Posterior cingulate gyrus (tissue), 11 donors: ENCODE measurements around the gene TPRN.
A peak's percentile ranks its signal among the peaks of the same experiment; 100 is the strongest.

Source experiments
- DNase-seq, 10 donors: peaks; one replicate each; pipeline versions ENCODE4 v3.0.0 to v3.0.0-alpha.2; 2020 to 2021; ENCODE audit warnings: mixed read lengths in 3 of 10
- intact Hi-C: fragments of 100-400 bp; cut with DNase I; formaldehyde crosslinking; loops from one replicate; pipeline ENCODE4 v1.15.1; 2023

TPRN gene

DNA sequence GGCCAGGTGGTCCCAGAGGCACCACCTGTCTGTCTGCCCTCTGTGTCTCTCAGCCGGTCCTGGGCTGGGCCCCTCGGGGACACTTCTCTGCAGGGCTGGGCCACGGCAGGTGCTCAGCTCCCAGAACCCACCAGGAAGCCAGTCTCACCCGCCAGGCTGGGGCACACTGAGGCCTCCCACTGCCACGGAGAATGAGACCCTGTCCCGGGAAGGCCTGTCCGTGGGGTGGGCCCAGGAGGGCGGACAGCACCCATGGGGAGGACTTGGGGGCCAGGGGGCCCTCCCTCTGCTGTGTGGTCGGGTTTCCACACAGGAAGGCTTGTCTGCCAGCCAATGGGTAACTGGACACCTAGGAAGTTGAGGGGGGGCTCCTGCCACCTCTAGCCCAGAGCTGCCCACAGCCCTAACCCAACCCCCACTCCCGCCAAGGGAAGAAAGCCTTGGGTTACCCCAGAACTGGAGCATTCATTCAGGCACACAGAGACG, 36.4 kb upstream of the TPRN start:
- DNase-seq = no peak
- intact Hi-C loops = loop anchor here (5.0 kb wide), 1 partner anchor 50 kb away; the partner anchor contains the start of genes ANAPC2 and SSNA1

DNA sequence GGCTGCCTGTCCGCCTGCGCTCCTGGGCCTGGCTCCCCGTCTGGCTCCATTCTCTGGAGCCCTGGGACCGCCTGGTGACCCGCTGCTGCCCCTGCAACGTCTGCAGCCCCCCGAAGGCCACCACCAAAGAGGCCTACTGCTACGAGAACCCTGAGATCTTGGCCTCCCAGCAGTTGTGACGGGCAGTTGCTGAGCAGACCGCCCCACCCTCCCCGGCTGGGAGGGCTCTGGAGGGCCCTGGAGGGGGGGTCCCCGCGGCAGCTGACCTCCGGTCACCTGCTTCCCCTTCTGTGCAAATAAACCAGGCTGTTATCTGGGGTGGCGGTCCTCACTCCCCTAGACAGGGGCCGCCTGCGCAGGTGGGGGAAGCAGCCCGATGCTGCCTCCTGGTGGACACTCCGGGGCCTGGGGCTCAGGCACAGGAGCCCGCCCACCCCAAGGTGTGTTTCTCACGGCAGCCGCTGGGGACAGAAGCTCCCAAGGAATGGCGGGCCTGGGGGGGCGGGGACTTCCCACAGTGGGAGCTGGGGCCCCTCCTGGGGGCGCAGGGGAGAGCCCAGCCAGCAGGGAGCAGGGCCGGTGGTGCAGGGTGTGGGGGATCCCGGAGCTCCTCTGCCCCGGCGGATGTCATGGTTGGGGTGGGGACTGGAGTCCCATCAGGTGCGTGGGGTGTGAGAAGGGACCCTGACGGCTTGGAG, 35.8 kb upstream of the TPRN start:
- intact Hi-C loops = loop anchor here (5.0 kb wide), 1 partner anchor 49 kb away; the partner anchor contains the start of genes ANAPC2 and SSNA1
- DNase-seq = peak; percentile 66 to 97 (median 82)

GRCh38 chr9:137235424-137236237, 35.1 kb upstream of the TPRN start:
- DNase-seq = no peak
- intact Hi-C loops = loop anchor here (5.0 kb wide), 1 partner anchor 48 kb away; the partner anchor contains the start of genes ANAPC2 and SSNA1

GRCh38 chr9:137234758-137235423, 34.4 kb upstream of the TPRN start:
- intact Hi-C loops = loop anchor here (5.0 kb wide), 1 partner anchor 48 kb away; the partner anchor contains the start of genes ANAPC2 and SSNA1
- DNase-seq = no peak

DNA sequence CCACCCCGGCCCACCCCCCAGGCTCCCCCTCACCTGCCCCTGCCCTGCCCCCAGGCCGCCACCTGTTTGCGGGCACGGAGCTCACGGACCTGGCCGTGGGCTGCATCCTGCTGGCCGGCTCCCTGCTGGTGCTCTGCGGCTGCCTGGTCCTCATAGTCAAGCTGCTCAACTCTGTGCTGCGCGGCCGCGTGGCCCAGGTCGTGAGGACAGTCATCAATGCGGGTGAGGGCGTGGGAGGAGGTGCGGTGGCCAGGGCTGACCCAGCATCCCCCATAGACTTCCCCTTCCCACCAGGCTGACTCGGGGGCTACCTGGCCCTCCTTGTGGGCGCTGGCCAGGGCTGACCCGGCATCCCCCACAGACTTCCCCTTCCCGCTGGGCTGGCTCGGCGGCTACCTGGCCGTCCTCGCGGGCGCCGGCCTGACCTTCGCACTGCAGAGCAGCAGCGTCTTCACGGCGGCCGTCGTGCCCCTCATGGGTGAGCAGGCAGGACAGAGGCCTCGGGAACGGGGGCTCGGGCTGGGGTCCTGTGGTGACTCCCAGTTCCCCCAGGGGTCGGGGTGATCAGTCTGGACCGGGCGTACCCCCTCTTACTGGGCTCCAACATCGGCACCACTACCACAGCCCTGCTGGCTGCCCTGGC, 33.6 kb upstream of the TPRN start:
- DNase-seq = no peak
- intact Hi-C loops = no loop called here

GRCh38 chr9:137233143-137233980, 32.8 kb upstream of the TPRN start:
- DNase-seq = no peak
- intact Hi-C loops = no loop called here

DNA sequence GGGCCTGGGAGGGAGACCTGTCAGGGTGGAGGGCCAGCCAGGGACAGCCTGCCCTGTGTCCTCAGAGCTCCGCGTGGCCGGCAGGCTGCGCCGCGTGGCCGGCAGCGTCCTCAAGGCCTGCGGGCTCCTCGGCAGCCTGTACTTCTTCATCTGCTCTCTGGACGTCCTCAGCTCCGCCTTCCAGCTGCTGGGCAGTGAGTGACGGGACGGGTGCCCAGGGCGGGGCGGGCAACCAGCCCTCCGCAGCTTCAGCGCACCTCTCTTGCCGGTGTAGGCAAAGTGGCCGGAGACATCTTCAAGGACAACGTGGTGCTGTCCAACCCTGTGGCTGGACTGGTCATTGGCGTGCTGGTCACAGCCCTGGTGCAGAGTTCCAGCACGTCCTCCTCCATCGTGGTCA, 32.0 kb upstream of the TPRN start:
- no peak for DNase-seq
- intact Hi-C loops = no loop called here

GRCh38 chr9:137232101-137232500, 31.6 kb upstream of the TPRN start:
- intact Hi-C loops = no loop called here
- DNase-seq = no peak

GRCh38 chr9:137231372-137232039, 31.0 kb upstream of the TPRN start:
- no peak for DNase-seq
- intact Hi-C loops = no loop called here

DNA sequence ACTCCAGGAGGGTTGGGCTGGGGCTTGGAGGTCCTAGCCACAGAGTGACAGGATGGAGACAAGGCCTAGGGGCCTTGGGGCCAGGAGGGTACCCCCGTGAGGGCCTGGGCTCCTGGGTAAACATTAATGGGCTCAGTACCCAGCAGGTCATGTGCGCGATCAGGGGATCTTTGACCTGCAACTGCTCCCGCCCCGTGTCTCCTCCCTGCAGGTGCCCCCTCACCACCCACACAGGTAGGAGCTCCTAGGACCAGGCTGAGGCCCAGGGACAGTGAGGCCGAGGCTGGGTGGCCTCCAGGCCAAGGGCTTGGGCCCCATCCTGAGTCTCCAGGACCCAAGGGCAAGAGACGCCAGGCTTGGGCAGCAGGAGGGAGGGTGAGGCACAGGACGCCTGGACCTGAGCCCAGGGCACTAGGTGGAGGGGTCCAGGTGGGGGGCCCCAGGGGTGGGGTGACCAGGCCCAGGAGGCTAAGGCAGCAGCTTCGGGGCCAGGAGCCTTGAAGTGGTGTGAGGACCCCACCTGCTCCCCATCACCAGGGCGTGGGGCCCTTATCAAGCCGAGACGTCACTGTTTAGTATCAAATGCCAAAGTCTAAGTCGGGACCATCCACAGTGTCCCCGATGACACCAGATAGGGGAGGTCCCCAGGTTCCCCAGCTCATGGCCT, 30.3 kb upstream of the TPRN start, which contains the start of gene SLC34A3:
Gene SLC34A3, plus strand, starts transcription at position 197 of the 667 bp plus-strand sequence. CDS start 802 bp downstream, outside the sequence.
- intact Hi-C loops = no loop called here
- DNase-seq = no peak

DNA sequence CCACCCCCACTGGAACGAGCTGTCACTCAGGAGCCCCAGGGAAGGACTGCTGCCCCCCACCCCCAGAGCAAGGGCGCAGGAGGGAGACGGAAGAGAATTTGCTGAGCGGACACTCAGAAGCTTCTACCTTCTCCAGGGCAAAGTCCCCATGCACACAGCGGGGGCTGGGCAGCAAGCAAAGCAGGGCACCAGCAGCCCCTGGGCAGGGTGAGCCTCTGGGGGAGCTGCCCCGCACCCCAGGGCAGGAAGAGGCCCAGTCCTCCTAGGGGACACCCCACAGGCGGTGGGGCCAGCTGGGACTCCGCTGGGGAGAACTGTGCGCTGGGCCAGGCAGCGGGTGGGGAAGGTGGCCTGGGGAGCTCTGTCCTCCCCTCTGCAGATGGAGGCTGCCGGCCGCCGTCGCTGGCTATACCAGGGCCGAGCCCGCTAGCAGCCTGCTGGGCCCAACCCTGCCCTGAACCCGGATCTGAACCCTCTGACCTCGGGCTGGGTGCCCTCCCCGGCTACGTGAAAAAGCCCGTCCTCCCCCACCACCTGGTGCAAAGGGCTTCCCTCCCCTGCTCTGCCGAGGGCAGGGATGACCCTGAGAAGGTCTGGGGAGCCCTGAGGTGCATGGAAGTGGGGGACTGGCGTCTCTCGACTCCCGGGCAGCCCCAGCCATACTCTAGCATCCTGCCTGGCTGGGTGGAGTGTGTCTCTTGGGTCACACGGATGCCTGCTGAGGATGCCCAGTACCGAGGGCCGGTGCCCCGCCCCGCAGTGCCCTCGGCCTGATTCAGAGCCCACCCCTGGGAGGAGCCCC, 29.6 kb upstream of the TPRN start:
- no peak for DNase-seq
- intact Hi-C loops = no loop called here

- intact Hi-C loops = no loop called here
- no peak for DNase-seq
Measured at GRCh38 chr9:137228968-137229896, 28.7 kb upstream of the TPRN start.

- no peak for DNase-seq
- intact Hi-C loops = no loop called here
Measured at GRCh38 chr9:137228506-137228967, 28.0 kb upstream of the TPRN start.

GRCh38 chr9:137227853-137228505, 27.4 kb upstream of the TPRN start:
- peak in 1 of 10 donors; percentile 82 for DNase-seq
- intact Hi-C loops = loop anchor here (2.0 kb wide), 1 partner anchor 109 kb away; no protein-coding TSS in a partner anchor

GRCh38 chr9:137227054-137227852, 26.7 kb upstream of the TPRN start, which contains the start of gene RNF224:
Gene RNF224 (plus strand): TSS chr9:137227502. CDS start chr9:137228336, 834 bp downstream.
- intact Hi-C loops = loop anchor here (2.0 kb wide), 1 partner anchor 108 kb away; no protein-coding TSS in a partner anchor

More at GRCh38 chr9:137227054-137227852, 26.7 kb upstream of the TPRN start, which contains the start of gene RNF224:
- peak; percentile 59 to 96 (median 78) for DNase-seq
